Trophoblast cell (in vitro differentiated cells and primary cell): ENCODE measurements around the gene ARHGDIB.
A peak's percentile ranks its signal among the peaks of the same experiment; 100 is the strongest.

Source experiments
- DNase-seq, 2 donors: peaks; one replicate each; pipeline ENCODE4 v3.0.0-alpha.2; 2016
- H2AFZ ChIP-seq: 2 replicates; pipeline ENCODE4 v1.6.1; 2013; ENCODE audit warnings: low read length, moderate library complexity, mild to moderate bottlenecking; ENCODE audit not compliant: insufficient read depth, poor library complexity
- H2AK5ac ChIP-seq: 2 replicates; pipeline ENCODE4 v1.6.1; 2013; ENCODE audit warnings: mild to moderate bottlenecking, low read length
- H2BK120ac ChIP-seq: 2 replicates; pipeline ENCODE4 v1.6.1; 2013; ENCODE audit warnings: low read length, mild to moderate bottlenecking, moderate library complexity; ENCODE audit not compliant: insufficient read depth, poor library complexity
- H2BK12ac ChIP-seq: 2 replicates; pipeline ENCODE4 v1.6.1; 2013; ENCODE audit warnings: mild to moderate bottlenecking, low read length, moderate library complexity
- H2BK5ac ChIP-seq: 2 replicates; pipeline ENCODE4 v1.6.1; 2013; ENCODE audit warnings: low read length, low read depth, moderate library complexity, mild to moderate bottlenecking; ENCODE audit not compliant: poor library complexity
- H3K14ac ChIP-seq: 2 replicates; pipeline ENCODE4 v1.6.1; 2013; ENCODE audit warnings: mild to moderate bottlenecking, low read length
- H3K18ac ChIP-seq: 2 replicates; pipeline ENCODE4 v1.6.1; 2013; ENCODE audit warnings: mild to moderate bottlenecking, low read length
- H3K23ac ChIP-seq: 2 replicates; pipeline ENCODE4 v1.6.1; 2013; ENCODE audit warnings: low read length
- H3K27ac ChIP-seq: 2 replicates; pipeline ENCODE4 v1.5.1; 2013; ENCODE audit warnings: low read depth, mild to moderate bottlenecking, inconsistent platforms, low read length, moderate library complexity
- H3K27me3 ChIP-seq: 2 replicates; pipeline ENCODE4 v1.6.1; 2013; ENCODE audit warnings: inconsistent platforms, mild to moderate bottlenecking, low read length, moderate library complexity; ENCODE audit not compliant: insufficient read depth
- H3K36me3 ChIP-seq, 2 experiments: 1 replicate in 1 of 2; 2 replicates in 1 of 2; pipeline ENCODE4 v1.6.1; 2013; ENCODE audit warnings: low read length in 2 of 2, mild to moderate bottlenecking in 2 of 2, moderate library complexity in 1 of 2; ENCODE audit not compliant: insufficient read depth in 2 of 2, control insufficient read depth in 1 of 2
- H3K4ac ChIP-seq: 2 replicates; pipeline ENCODE4 v1.6.1; 2013; ENCODE audit warnings: low read depth, mild to moderate bottlenecking, low read length, moderate library complexity
- H3K4me1 ChIP-seq, 2 experiments: 1 replicate in 1 of 2; 2 replicates in 1 of 2; pipeline ENCODE4 v1.6.1; 2013; ENCODE audit warnings: low read length in 2 of 2, mild to moderate bottlenecking in 2 of 2, moderate library complexity in 1 of 2; ENCODE audit not compliant: insufficient read depth in 2 of 2, control insufficient read depth in 1 of 2
- H3K4me2 ChIP-seq: 2 replicates; pipeline ENCODE4 v1.6.1; 2013; ENCODE audit warnings: inconsistent platforms, mild to moderate bottlenecking, low read length, moderate library complexity
- H3K4me3 ChIP-seq: 2 replicates; pipeline ENCODE4 v1.5.1; 2013; ENCODE audit warnings: mild to moderate bottlenecking, low read depth, low read length, inconsistent platforms
- H3K79me1 ChIP-seq: one replicate; pipeline ENCODE4 v1.6.1; 2013; ENCODE audit warnings: low read length
- H3K79me2 ChIP-seq: 2 replicates; pipeline ENCODE4 v1.6.1; 2013; ENCODE audit warnings: low read length, mild to moderate bottlenecking; ENCODE audit not compliant: control insufficient read depth, insufficient read depth, poor library complexity
- H3K9ac ChIP-seq: 2 replicates; pipeline ENCODE4 v1.6.1; 2013; ENCODE audit warnings: mild to moderate bottlenecking, low read length
- H3K9me3 ChIP-seq: 2 replicates; pipeline ENCODE4 v1.6.1; 2013; ENCODE audit warnings: low read depth, mild to moderate bottlenecking, control low read depth, inconsistent platforms, low read length; ENCODE audit not compliant: insufficient read depth
- H4K12ac ChIP-seq: 2 replicates; pipeline ENCODE4 v1.6.1; 2013; ENCODE audit warnings: low read depth, mild to moderate bottlenecking, low read length, moderate library complexity
- H4K8ac ChIP-seq: 2 replicates; pipeline ENCODE4 v1.6.1; 2013; ENCODE audit warnings: low read depth, mild to moderate bottlenecking, low read length, moderate library complexity
- H4K91ac ChIP-seq: one replicate; pipeline ENCODE4 v1.6.1; 2013; ENCODE audit warnings: low read depth, mild to moderate bottlenecking, low read length, moderate library complexity
- WGBS: extraction: QIAGEN DNeasy Blood & Tissue Kit; methylation state at CpG from one replicate; pipeline ENCODE4 v1.1.7; 2013; ENCODE audit warnings: missing lambda C conversion rate; ENCODE audit not compliant: insufficient read length, insufficient coverage; ENCODE audit errors: extremely low coverage; 5-methylcytosine and 5-hydroxymethylcytosine counted together

Gene ARHGDIB

GRCh38 chr12:14903386-14904098 lies 57.9 kb downstream of the ARHGDIB start:
- H3K18ac ChIP-seq: no peak overlapping the region
- H3K9ac ChIP-seq: no peak overlapping the region
- H3K4me2 ChIP-seq: no peak overlapping the region
- H2AFZ ChIP-seq: no peak overlapping the region
- no peak overlapping the region for H4K12ac ChIP-seq
- H3K4ac ChIP-seq: no peak overlapping the region
- no peak overlapping the region for H3K27ac ChIP-seq
- no peak overlapping the region for H4K8ac ChIP-seq
- no peak overlapping the region for H3K23ac ChIP-seq
- H4K91ac ChIP-seq: no peak overlapping the region
- WGBS: no CpG with 5 or more reads among the region's 5 CpGs
- no peaks in the 10 kb centered on the region for H3K9me3 ChIP-seq
- H3K14ac ChIP-seq: no peak overlapping the region
- no peaks in the 10 kb centered on the region for H3K79me1 ChIP-seq
- peaks cover 0 to 2% of the 10 kb centered on the region in 2 experiments for H3K4me1 ChIP-seq
- no peaks in the 10 kb centered on the region for H3K79me2 ChIP-seq
- H3K4me3 ChIP-seq: no peak overlapping the region
- no peak overlapping the region for H2BK5ac ChIP-seq
- no peaks in the 10 kb centered on the region for H3K27me3 ChIP-seq
- no peaks in the 10 kb centered on the region for H3K36me3 ChIP-seq
- no peak overlapping the region for H2BK12ac ChIP-seq
- H2BK120ac ChIP-seq: no peak overlapping the region
- no peak overlapping the region for H2AK5ac ChIP-seq
- no peak for DNase-seq

GRCh38 chr12:14902465-14902864 lies 58.9 kb downstream of the ARHGDIB start:
- Histone ChIP-seq H3K79me1 (no peaks in the 10 kb centered on the region), H3K9ac (no peak overlapping the region), H3K4me1 (peaks cover 0 to 2% of the 10 kb centered on the region in 2 experiments), H2BK12ac (no peak overlapping the region), H3K18ac (no peak overlapping the region), H3K4me3 (no peak overlapping the region), H2AK5ac (no peak overlapping the region), H4K12ac (no peak overlapping the region), H3K23ac (no peak overlapping the region), H4K91ac (no peak overlapping the region), H3K4me2 (no peak overlapping the region), H4K8ac (no peak overlapping the region), H2AFZ (no peak overlapping the region), H2BK120ac (no peak overlapping the region), H3K14ac (no peak overlapping the region), H3K36me3 (no peaks in the 10 kb centered on the region), H3K27me3 (no peaks in the 10 kb centered on the region), H3K4ac (no peak overlapping the region), H3K9me3 (no peaks in the 10 kb centered on the region), H3K79me2 (no peaks in the 10 kb centered on the region), H2BK5ac (no peak overlapping the region), H3K27ac (no peak overlapping the region)
- no CpG with 5 or more reads among the region's 2 CpGs for WGBS
- no peak for DNase-seq

GRCh38 chr12:14901228-14901562 lies 60.2 kb downstream of the ARHGDIB start:
- no peak overlapping the region for H2BK5ac ChIP-seq
- H3K4me3 ChIP-seq: no peak overlapping the region
- no peak overlapping the region for H3K4me2 ChIP-seq
- H2AFZ ChIP-seq: no peak overlapping the region
- no peak overlapping the region for H4K12ac ChIP-seq
- H3K14ac ChIP-seq: no peak overlapping the region
- no peak overlapping the region for H2BK12ac ChIP-seq
- H2AK5ac ChIP-seq: no peak overlapping the region
- H3K4me1 ChIP-seq: peaks cover 0 to 2% of the 10 kb centered on the region in 2 experiments
- H3K4ac ChIP-seq: no peak overlapping the region
- H3K18ac ChIP-seq: no peak overlapping the region
- H3K23ac ChIP-seq: no peak overlapping the region
- no peaks in the 10 kb centered on the region for H3K79me1 ChIP-seq
- no peak for DNase-seq
- no peaks in the 10 kb centered on the region for H3K79me2 ChIP-seq
- H3K27ac ChIP-seq: no peak overlapping the region
- H3K36me3 ChIP-seq: no peaks in the 10 kb centered on the region
- WGBS: no CpG with 5 or more reads among the region's 1 CpG
- no peak overlapping the region for H2BK120ac ChIP-seq
- no peak overlapping the region for H3K9ac ChIP-seq
- H3K27me3 ChIP-seq: no peaks in the 10 kb centered on the region
- no peak overlapping the region for H4K8ac ChIP-seq
- H4K91ac ChIP-seq: no peak overlapping the region
- H3K9me3 ChIP-seq: no peaks in the 10 kb centered on the region

GRCh38 chr12:14900521-14901227 lies 60.7 kb downstream of the ARHGDIB start:
- Histone ChIP-seq H3K27ac (no peak overlapping the region), H2BK12ac (no peak overlapping the region), H4K12ac (no peak overlapping the region), H2AFZ (no peak overlapping the region), H3K4me2 (no peak overlapping the region), H3K9ac (no peak overlapping the region), H3K79me1 (no peaks in the 10 kb centered on the region), H3K36me3 (no peaks in the 10 kb centered on the region), H3K18ac (no peak overlapping the region), H3K14ac (no peak overlapping the region), H4K8ac (no peak overlapping the region), H3K4ac (no peak overlapping the region), H3K79me2 (no peaks in the 10 kb centered on the region), H3K4me3 (no peak overlapping the region), H3K9me3 (no peaks in the 10 kb centered on the region), H2BK5ac (no peak overlapping the region), H4K91ac (no peak overlapping the region), H3K27me3 (no peaks in the 10 kb centered on the region), H3K4me1 (peaks cover 0 to 2% of the 10 kb centered on the region in 2 experiments), H2AK5ac (no peak overlapping the region), H2BK120ac (no peak overlapping the region), H3K23ac (no peak overlapping the region)
- peak; percentile 35 to 72 for DNase-seq
- no CpG with 5 or more reads among the region's 5 CpGs for WGBS
